Activated T-helper 1 cell treated with Interleukin-2 at 50 U/mL for 16 hours (primary cell): Measurements from ENCODE around the gene PAGE2B.
"Not testable (repeated sequence)": the region's sequence is repeated elsewhere in the genome, so short reads cannot be mapped to it uniquely, and the experiment has no call there.

Experiments
- DNase-seq: peaks from one replicate; pipeline ENCODE4 v3.0.0-alpha.2; 2020; ENCODE audit warnings: low read depth

PAGE2B gene

GRCh38 chrX:55074851-55075467 is at the start of gene PAGE2B:
Gene PAGE2B, plus strand, starts transcription at chrX:55075030. Its CDS starts 1,012 bp downstream, at chrX:55076042.
- no peak for DNase-seq

- DNase-seq = no peak
These were observed 48.7 kb upstream of the PAGE2B start for GRCh38 chrX:55026143-55026542.

- no peak for DNase-seq
These were observed 48.0 kb upstream of the PAGE2B start for GRCh38 chrX:55026840-55027239.

GRCh38 chrX:55028040-55028439 is 46.8 kb upstream of the PAGE2B start:
- DNase-seq = no peak

- no peak for DNase-seq
These were observed 46.2 kb upstream of the PAGE2B start for GRCh38 chrX:55028611-55029010.

GRCh38 chrX:55029291-55029690 is 45.5 kb upstream of the PAGE2B start:
- DNase-seq = no peak

GRCh38 chrX:55030271-55031205 is 44.3 kb upstream of the PAGE2B start, which contains the start of gene ALAS2:
Gene ALAS2, minus strand, starts transcription at chrX:55030977. Its CDS starts 4,977 bp downstream, at chrX:55026000.
- DNase-seq = no peak

- no peak for DNase-seq
These were observed 41.4 kb upstream of the PAGE2B start for GRCh38 chrX:55033429-55033828.

GRCh38 chrX:55039471-55039870 is 35.4 kb upstream of the PAGE2B start:
- DNase-seq = no peak

GRCh38 chrX:55041514-55041913 is 33.3 kb upstream of the PAGE2B start:
- DNase-seq = no peak

GRCh38 chrX:55050599-55050998 is 24.2 kb upstream of the PAGE2B start:
- DNase-seq = not testable (repeated sequence)

- DNase-seq = no peak
These were observed 17.8 kb upstream of the PAGE2B start for GRCh38 chrX:55056820-55057674.

GRCh38 chrX:55057675-55058249 is 17.1 kb upstream of the PAGE2B start:
- DNase-seq = no peak

- not testable (repeated sequence) for DNase-seq
These were observed 7.7 kb upstream of the PAGE2B start for GRCh38 chrX:55067180-55067579.

GRCh38 chrX:55072286-55072685 is 2.5 kb upstream of the PAGE2B start:
- no peak for DNase-seq

- no peak for DNase-seq
These were observed 14.1 kb downstream of the PAGE2B start, which contains the start of gene PAGE2 for GRCh38 chrX:55088795-55089489. Gene PAGE2, plus strand, starts transcription at chrX:55089018. Its CDS starts 1,003 bp downstream, at chrX:55090021.

GRCh38 chrX:55098691-55099090 is 23.9 kb downstream of the PAGE2B start:
- DNase-seq = no peak

- no peak for DNase-seq
These were observed 24.3 kb downstream of the PAGE2B start for GRCh38 chrX:55099162-55099561.

- no peak for DNase-seq
These were observed 27.9 kb downstream of the PAGE2B start for GRCh38 chrX:55102754-55103153.

GRCh38 chrX:55107262-55107661 is 32.4 kb downstream of the PAGE2B start:
- no peak for DNase-seq

- DNase-seq = no peak
These were observed 33.1 kb downstream of the PAGE2B start for GRCh38 chrX:55107911-55108310.
